ENCODE results near the gene SNAPC3.
"Not testable (repeated sequence)": the region's sequence is repeated elsewhere in the genome, so short reads cannot be mapped to it uniquely, and the experiment has no call there.

The SNAPC3 gene

GRCh38 chr9:15426019-15426418, 3.3 kb downstream of the SNAPC3 start:
- Histone ChIP-seq H3K27ac (ENCODE audit: low read length) (no peak overlapping the region), H3K36me3 (ENCODE audit: control insufficient read depth, low read depth, low read length) (peaks cover 32% of the 10 kb centered on the region), H3K4me3 (ENCODE audit: low read length) (no peak overlapping the region), H3K9ac (ENCODE audit: low read length) (no peak overlapping the region), H3K27me3 (ENCODE audit: control insufficient read depth, insufficient read depth, low read length) (no peaks in the 10 kb centered on the region), H3K9me3 (ENCODE audit: control insufficient read depth, low read depth, low read length) (no peaks in the 10 kb centered on the region), H3K4me1 (ENCODE audit: control insufficient read depth, low read depth, low read length) (peaks cover 7% of the 10 kb centered on the region)

DNA sequence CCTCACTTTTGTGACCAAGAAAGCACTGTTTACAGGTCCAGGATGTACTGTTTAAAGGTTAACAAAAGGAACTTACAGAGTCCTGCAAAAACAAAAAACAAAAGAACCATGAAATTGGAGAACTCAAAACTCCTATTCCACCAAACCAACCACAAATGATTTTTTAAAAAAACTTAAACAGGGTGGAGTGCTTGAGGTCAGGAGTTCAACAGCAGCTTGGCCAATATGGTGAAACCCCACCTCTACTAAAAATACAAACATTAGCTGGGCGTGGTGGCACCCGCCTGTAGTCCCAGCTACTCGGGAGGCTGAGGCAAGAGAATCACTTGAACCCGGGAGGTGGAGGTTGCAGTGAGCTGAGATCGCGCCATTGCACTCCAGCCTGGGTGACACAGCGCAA, 5.0 kb downstream of the SNAPC3 start:
- not testable (repeated sequence) for H3K4me3 ChIP-seq (ENCODE audit: low read length); H3K27me3 ChIP-seq (ENCODE audit: control insufficient read depth, insufficient read depth, low read length); H3K4me1 ChIP-seq (ENCODE audit: control insufficient read depth, low read depth, low read length); H3K9ac ChIP-seq (ENCODE audit: low read length); H3K9me3 ChIP-seq (ENCODE audit: control insufficient read depth, low read depth, low read length); H3K27ac ChIP-seq (ENCODE audit: low read length)
- peaks cover 34% of the 10 kb centered on the region for H3K36me3 ChIP-seq (ENCODE audit: control insufficient read depth, low read depth, low read length)

GRCh38 chr9:15430920-15431844, 8.5 kb downstream of the SNAPC3 start:
- Histone ChIP-seq H3K9ac (ENCODE audit: low read length) (no peak overlapping the region), H3K4me1 (ENCODE audit: control insufficient read depth, low read depth, low read length) (no peaks in the 10 kb centered on the region), H3K36me3 (ENCODE audit: control insufficient read depth, low read depth, low read length) (peaks cover 38% of the 10 kb centered on the region), H3K9me3 (ENCODE audit: control insufficient read depth, low read depth, low read length) (no peaks in the 10 kb centered on the region), H3K27ac (ENCODE audit: low read length) (no peak overlapping the region), H3K27me3 (ENCODE audit: control insufficient read depth, insufficient read depth, low read length) (no peaks in the 10 kb centered on the region), H3K4me3 (ENCODE audit: low read length) (no peak overlapping the region)

GRCh38 chr9:15433191-15433590, 10.5 kb downstream of the SNAPC3 start:
- Histone ChIP-seq H3K4me3 (ENCODE audit: low read length) (no peak overlapping the region), H3K36me3 (ENCODE audit: control insufficient read depth, low read depth, low read length) (peaks cover 46% of the 10 kb centered on the region), H3K27ac (ENCODE audit: low read length) (no peak overlapping the region), H3K9me3 (ENCODE audit: control insufficient read depth, low read depth, low read length) (no peaks in the 10 kb centered on the region), H3K9ac (ENCODE audit: low read length) (no peak overlapping the region), H3K4me1 (ENCODE audit: control insufficient read depth, low read depth, low read length) (no peaks in the 10 kb centered on the region), H3K27me3 (ENCODE audit: control insufficient read depth, insufficient read depth, low read length) (no peaks in the 10 kb centered on the region)

- Histone ChIP-seq H3K4me1 (ENCODE audit: control insufficient read depth, low read depth, low read length) (no peaks in the 10 kb centered on the region), H3K9me3 (ENCODE audit: control insufficient read depth, low read depth, low read length) (no peaks in the 10 kb centered on the region), H3K4me3 (ENCODE audit: low read length) (no peak overlapping the region), H3K27ac (ENCODE audit: low read length) (no peak overlapping the region), H3K27me3 (ENCODE audit: control insufficient read depth, insufficient read depth, low read length) (no peaks in the 10 kb centered on the region), H3K36me3 (ENCODE audit: control insufficient read depth, low read depth, low read length) (peaks cover 43% of the 10 kb centered on the region), H3K9ac (ENCODE audit: low read length) (no peak overlapping the region)
Observed at GRCh38 chr9:15433661-15434060, 11.0 kb downstream of the SNAPC3 start.

GRCh38 chr9:15438891-15439290, 16.2 kb downstream of the SNAPC3 start:
- peaks cover 6% of the 10 kb centered on the region for H3K9me3 ChIP-seq (ENCODE audit: control insufficient read depth, low read depth, low read length)
- no peaks in the 10 kb centered on the region for H3K27me3 ChIP-seq (ENCODE audit: control insufficient read depth, insufficient read depth, low read length)
- peaks cover 47% of the 10 kb centered on the region for H3K36me3 ChIP-seq (ENCODE audit: control insufficient read depth, low read depth, low read length)
- H3K27ac ChIP-seq (ENCODE audit: low read length) = no peak overlapping the region
- no peak overlapping the region for H3K4me3 ChIP-seq (ENCODE audit: low read length)
- H3K4me1 ChIP-seq (ENCODE audit: control insufficient read depth, low read depth, low read length) = no peaks in the 10 kb centered on the region
- H3K9ac ChIP-seq (ENCODE audit: low read length) = no peak overlapping the region

DNA sequence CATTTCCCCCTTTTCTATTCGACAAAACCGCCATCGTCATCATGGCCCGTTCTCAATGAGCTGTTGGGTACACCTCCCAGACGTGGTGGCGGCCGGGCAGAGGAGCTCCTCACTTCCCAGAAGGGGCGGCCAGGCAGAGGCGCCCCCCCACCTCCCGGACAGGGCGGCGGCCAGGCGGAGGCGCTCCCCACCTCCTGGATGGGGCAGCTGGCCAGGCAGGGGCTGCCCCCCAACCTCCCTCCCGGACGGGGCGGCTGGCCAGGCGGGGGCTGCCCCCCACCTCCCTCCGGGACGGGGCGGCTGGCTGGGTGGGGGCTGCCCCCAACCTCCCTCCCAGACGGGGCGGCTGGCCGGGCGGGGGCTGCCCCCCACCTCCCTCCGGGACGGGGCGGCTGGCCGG, 19.2 kb downstream of the SNAPC3 start:
- not testable (repeated sequence) for H3K27me3 ChIP-seq (ENCODE audit: control insufficient read depth, insufficient read depth, low read length); H3K9me3 ChIP-seq (ENCODE audit: control insufficient read depth, low read depth, low read length); H3K27ac ChIP-seq (ENCODE audit: low read length); H3K9ac ChIP-seq (ENCODE audit: low read length); H3K4me3 ChIP-seq (ENCODE audit: low read length); H3K4me1 ChIP-seq (ENCODE audit: control insufficient read depth, low read depth, low read length)
- peaks cover 60% of the 10 kb centered on the region for H3K36me3 ChIP-seq (ENCODE audit: control insufficient read depth, low read depth, low read length)

GRCh38 chr9:15442264-15442663, 19.6 kb downstream of the SNAPC3 start:
- H3K4me3 ChIP-seq (ENCODE audit: low read length); H3K27ac ChIP-seq (ENCODE audit: low read length); H3K9me3 ChIP-seq (ENCODE audit: control insufficient read depth, low read depth, low read length); H3K9ac ChIP-seq (ENCODE audit: low read length); H3K27me3 ChIP-seq (ENCODE audit: control insufficient read depth, insufficient read depth, low read length); H3K4me1 ChIP-seq (ENCODE audit: control insufficient read depth, low read depth, low read length): not testable (repeated sequence)
- H3K36me3 ChIP-seq (ENCODE audit: control insufficient read depth, low read depth, low read length) = peaks cover 64% of the 10 kb centered on the region

GRCh38 chr9:15444141-15444540, 21.5 kb downstream of the SNAPC3 start:
- no peak overlapping the region for H3K4me3 ChIP-seq (ENCODE audit: low read length)
- peaks cover 73% of the 10 kb centered on the region for H3K36me3 ChIP-seq (ENCODE audit: control insufficient read depth, low read depth, low read length)
- no peaks in the 10 kb centered on the region for H3K4me1 ChIP-seq (ENCODE audit: control insufficient read depth, low read depth, low read length)
- peaks cover 6% of the 10 kb centered on the region for H3K9me3 ChIP-seq (ENCODE audit: control insufficient read depth, low read depth, low read length)
- H3K9ac ChIP-seq (ENCODE audit: low read length) = no peak overlapping the region
- H3K27ac ChIP-seq (ENCODE audit: low read length) = no peak overlapping the region
- H3K27me3 ChIP-seq (ENCODE audit: control insufficient read depth, insufficient read depth, low read length) = no peaks in the 10 kb centered on the region

- no peak overlapping the region for H3K4me3 ChIP-seq (ENCODE audit: low read length)
- H3K36me3 ChIP-seq (ENCODE audit: control insufficient read depth, low read depth, low read length) = peaks cover 56% of the 10 kb centered on the region
- H3K4me1 ChIP-seq (ENCODE audit: control insufficient read depth, low read depth, low read length) = no peaks in the 10 kb centered on the region
- H3K27ac ChIP-seq (ENCODE audit: low read length) = no peak overlapping the region
- H3K9me3 ChIP-seq (ENCODE audit: control insufficient read depth, low read depth, low read length) = no peaks in the 10 kb centered on the region
- H3K9ac ChIP-seq (ENCODE audit: low read length) = no peak overlapping the region
- no peaks in the 10 kb centered on the region for H3K27me3 ChIP-seq (ENCODE audit: control insufficient read depth, insufficient read depth, low read length)
Observed at GRCh38 chr9:15453956-15454355, 31.3 kb downstream of the SNAPC3 start.

DNA sequence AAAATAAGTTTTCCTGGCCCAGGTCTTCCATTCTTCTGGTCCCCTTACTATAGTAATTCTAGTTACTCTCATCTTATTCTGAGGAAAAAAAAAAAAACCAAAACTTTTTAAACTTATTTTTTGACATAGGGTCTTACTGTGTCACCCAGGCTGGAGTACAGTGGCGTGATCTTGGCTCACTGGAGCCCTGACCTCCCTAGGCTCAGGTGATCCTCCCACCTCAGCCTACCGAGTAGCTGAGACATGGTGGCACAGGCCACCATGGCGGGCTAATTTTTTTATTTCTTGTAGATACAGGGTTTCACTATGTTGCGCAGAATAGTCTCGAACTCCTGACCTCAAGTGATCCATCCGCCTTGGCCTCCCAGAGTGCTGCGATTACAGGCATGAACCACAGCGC, 38.4 kb downstream of the SNAPC3 start:
- no peaks in the 10 kb centered on the region for H3K27me3 ChIP-seq (ENCODE audit: control insufficient read depth, insufficient read depth, low read length)
- H3K9me3 ChIP-seq (ENCODE audit: control insufficient read depth, low read depth, low read length) = no peaks in the 10 kb centered on the region
- H3K4me1 ChIP-seq (ENCODE audit: control insufficient read depth, low read depth, low read length) = no peaks in the 10 kb centered on the region
- H3K36me3 ChIP-seq (ENCODE audit: control insufficient read depth, low read depth, low read length) = peaks cover 75% of the 10 kb centered on the region
- H3K4me3 ChIP-seq (ENCODE audit: low read length) = no peak overlapping the region
- no peak overlapping the region for H3K27ac ChIP-seq (ENCODE audit: low read length)
- no peak overlapping the region for H3K9ac ChIP-seq (ENCODE audit: low read length)

- Histone ChIP-seq H3K27me3 (ENCODE audit: control insufficient read depth, insufficient read depth, low read length) (no peaks in the 10 kb centered on the region), H3K4me3 (ENCODE audit: low read length) (no peak overlapping the region), H3K4me1 (ENCODE audit: control insufficient read depth, low read depth, low read length) (no peaks in the 10 kb centered on the region), H3K36me3 (ENCODE audit: control insufficient read depth, low read depth, low read length) (peaks cover 81% of the 10 kb centered on the region), H3K9me3 (ENCODE audit: control insufficient read depth, low read depth, low read length) (no peaks in the 10 kb centered on the region), H3K27ac (ENCODE audit: low read length) (no peak overlapping the region), H3K9ac (ENCODE audit: low read length) (no peak overlapping the region)
Observed at GRCh38 chr9:15461601-15462000, 38.9 kb downstream of the SNAPC3 start.

Data from iPS-18a (cell line).